KMS-11 (cell line): ENCODE results near the gene MID1IP1.

ENCODE experiments used
- H2AFZ ChIP-seq: fragments of 200-600 bp; sonication (generic); 2 replicates; pipeline ENCODE4 v1.6.1; 2016; ENCODE audit warnings: antibody characterized with exemption, mixed run types, low read depth
- H3K27ac ChIP-seq: fragments of 200-600 bp; sonication (generic); 2 replicates; pipeline ENCODE4 v1.6.1; 2016; ENCODE audit warnings: mild to moderate bottlenecking, mixed run types
- H3K27me3 ChIP-seq: fragments of 200-600 bp; sonication (generic); 2 replicates; pipeline ENCODE4 v1.6.1; 2017; ENCODE audit warnings: mild to moderate bottlenecking, low read depth, mixed run types, moderate library complexity; ENCODE audit not compliant: insufficient read depth
- H3K36me3 ChIP-seq: fragments of 200-600 bp; sonication (generic); 2 replicates; pipeline ENCODE4 v1.6.1; 2017; ENCODE audit warnings: mild to moderate bottlenecking, mixed run types; ENCODE audit not compliant: insufficient read depth
- H3K4me1 ChIP-seq: fragments of 200-600 bp; sonication (generic); 2 replicates; pipeline ENCODE4 v1.6.1; 2016; ENCODE audit warnings: mild to moderate bottlenecking, low read depth, mixed run types; ENCODE audit not compliant: poor library complexity, severe bottlenecking
- H3K4me2 ChIP-seq: fragments of 200-600 bp; sonication (generic); 2 replicates; pipeline ENCODE4 v1.7.0; 2016; ENCODE audit warnings: mild to moderate bottlenecking, mixed run types
- H3K4me3 ChIP-seq: fragments of 200-600 bp; sonication (generic); IDR thresholded peaks from 2 replicates; pipeline ENCODE4 v1.6.1; 2017; ENCODE audit warnings: low read depth, low read length, mixed read lengths; ENCODE audit not compliant: insufficient read depth
- H3K79me2 ChIP-seq: fragments of 200-600 bp; sonication (generic); 2 replicates; pipeline ENCODE4 v1.6.1; 2016; ENCODE audit warnings: low read depth, mixed run types; ENCODE audit not compliant: insufficient read depth
- H3K9ac ChIP-seq: fragments of 200-600 bp; sonication (generic); 2 replicates; pipeline ENCODE4 v1.6.1; 2016; ENCODE audit warnings: mild to moderate bottlenecking, mixed run types
- H4K20me1 ChIP-seq: fragments of 200-600 bp; sonication (generic); 2 replicates; pipeline ENCODE4 v1.6.1; 2016; ENCODE audit warnings: mild to moderate bottlenecking, mixed run types; ENCODE audit not compliant: insufficient read depth
- TF ChIP-seq, protein P1 (sequence below): fragments of 200-600 bp; sonication (generic); conservative IDR thresholded peaks from 2 replicates; pipeline ENCODE4 v1.6.1; 2017; ENCODE audit warnings: low read depth, mild to moderate bottlenecking, antibody characterized with exemption, low read length, moderate library complexity, mixed read lengths

The MID1IP1 gene

DNA sequence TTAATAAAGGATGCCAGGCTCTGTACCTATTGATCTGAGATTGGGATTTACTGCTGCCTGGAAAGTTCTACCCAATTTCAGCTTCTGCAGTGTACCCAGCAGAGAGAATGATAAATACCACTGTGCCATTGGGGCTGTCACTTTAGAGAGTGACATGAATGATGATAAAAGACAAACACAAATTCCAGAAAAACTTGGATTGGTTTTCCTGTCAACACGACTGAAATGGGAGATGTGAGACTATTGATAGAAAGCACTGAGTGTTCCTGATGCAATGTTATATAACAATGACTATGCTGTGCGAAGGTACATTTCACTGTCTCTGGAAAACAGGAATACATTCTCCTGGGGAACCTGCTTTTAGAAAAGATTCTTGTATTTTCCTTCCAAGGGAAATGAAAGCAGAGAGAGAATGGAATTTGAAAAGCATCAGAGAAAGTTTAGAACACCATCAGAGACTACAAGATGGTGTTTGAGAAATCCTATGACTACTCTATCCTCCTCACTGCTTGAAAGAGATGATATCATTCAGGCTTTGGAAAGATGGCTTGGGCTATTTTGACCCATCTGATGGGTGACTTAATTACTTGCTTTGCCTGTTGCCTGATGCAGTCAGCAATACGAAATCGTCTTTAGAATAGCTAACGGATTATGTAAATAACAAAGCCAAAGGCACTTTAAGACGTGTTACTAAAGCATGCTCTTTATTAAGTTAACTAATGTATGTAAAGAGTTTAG, 49.7 kb downstream of the MID1IP1 start:
- Histone ChIP-seq H2AFZ (no peak overlapping the region), H3K9ac (no peak overlapping the region), H3K4me3 (no peak overlapping the region), H3K4me2 (no peak overlapping the region), H3K36me3 (no peaks in the 10 kb centered on the region), H3K27me3 (no peaks in the 10 kb centered on the region), H4K20me1 (no peaks in the 10 kb centered on the region), H3K4me1 (no peaks in the 10 kb centered on the region), H3K79me2 (no peaks in the 10 kb centered on the region), H3K27ac (no peak overlapping the region)
- TF ChIP-seq, protein P1, sequence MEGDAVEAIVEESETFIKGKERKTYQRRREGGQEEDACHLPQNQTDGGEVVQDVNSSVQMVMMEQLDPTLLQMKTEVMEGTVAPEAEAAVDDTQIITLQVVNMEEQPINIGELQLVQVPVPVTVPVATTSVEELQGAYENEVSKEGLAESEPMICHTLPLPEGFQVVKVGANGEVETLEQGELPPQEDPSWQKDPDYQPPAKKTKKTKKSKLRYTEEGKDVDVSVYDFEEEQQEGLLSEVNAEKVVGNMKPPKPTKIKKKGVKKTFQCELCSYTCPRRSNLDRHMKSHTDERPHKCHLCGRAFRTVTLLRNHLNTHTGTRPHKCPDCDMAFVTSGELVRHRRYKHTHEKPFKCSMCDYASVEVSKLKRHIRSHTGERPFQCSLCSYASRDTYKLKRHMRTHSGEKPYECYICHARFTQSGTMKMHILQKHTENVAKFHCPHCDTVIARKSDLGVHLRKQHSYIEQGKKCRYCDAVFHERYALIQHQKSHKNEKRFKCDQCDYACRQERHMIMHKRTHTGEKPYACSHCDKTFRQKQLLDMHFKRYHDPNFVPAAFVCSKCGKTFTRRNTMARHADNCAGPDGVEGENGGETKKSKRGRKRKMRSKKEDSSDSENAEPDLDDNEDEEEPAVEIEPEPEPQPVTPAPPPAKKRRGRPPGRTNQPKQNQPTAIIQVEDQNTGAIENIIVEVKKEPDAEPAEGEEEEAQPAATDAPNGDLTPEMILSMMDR: no peak

DNA sequence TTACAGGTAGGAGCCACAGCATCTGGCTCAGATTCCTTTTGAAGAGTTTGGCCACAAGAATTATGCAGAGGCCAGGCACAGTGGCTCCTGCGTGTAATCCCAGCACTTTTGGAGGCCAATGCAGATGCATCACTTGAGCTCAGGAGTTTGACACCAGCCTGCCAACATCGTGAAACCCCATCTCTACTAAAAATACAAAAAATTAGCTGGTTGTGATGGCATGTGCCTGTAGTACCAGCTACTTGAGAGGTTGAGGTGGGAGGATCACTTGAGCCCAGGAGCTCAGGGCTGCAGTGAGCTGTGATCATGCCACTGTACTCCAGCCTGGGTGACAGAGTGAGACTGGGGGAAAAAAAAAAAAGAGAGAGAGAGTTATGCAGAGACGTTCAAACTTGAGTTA, 53.0 kb downstream of the MID1IP1 start:
- H3K4me2 ChIP-seq: no peak overlapping the region
- no peak overlapping the region for H3K9ac ChIP-seq
- H4K20me1 ChIP-seq: no peaks in the 10 kb centered on the region
- no peak overlapping the region for H3K27ac ChIP-seq
- H3K4me3 ChIP-seq: no peak overlapping the region
- H3K27me3 ChIP-seq: no peaks in the 10 kb centered on the region
- H2AFZ ChIP-seq: no peak overlapping the region
- H3K36me3 ChIP-seq: no peaks in the 10 kb centered on the region
- H3K4me1 ChIP-seq: no peaks in the 10 kb centered on the region
- H3K79me2 ChIP-seq: no peaks in the 10 kb centered on the region
- TF ChIP-seq, protein P1: no peak
